RPMI7951 (cell line): ENCODE data around the gene ARAP1. TPM values are rescaled to one million over a fixed set of nuclear protein-coding genes. Genes with fewer than 3 reads are reported as not detected.

Source experiments
- DNase-seq: peaks from one replicate; pipeline ENCODE4 v3.0.0-alpha.2; 2012; ENCODE audit warnings: low read depth
- total RNA-seq: library from RNA; depleted of rRNA; stranded (reverse); fragments of >200 nt; shearing (Covaris generic); gene quantifications from 2 replicates; pipeline ENCODE4 v1.2.3, GENCODE V29; 2014

ARAP1 gene
- total RNA-seq, 1 experiment from 2014 or later: 20.4 TPM

DNA sequence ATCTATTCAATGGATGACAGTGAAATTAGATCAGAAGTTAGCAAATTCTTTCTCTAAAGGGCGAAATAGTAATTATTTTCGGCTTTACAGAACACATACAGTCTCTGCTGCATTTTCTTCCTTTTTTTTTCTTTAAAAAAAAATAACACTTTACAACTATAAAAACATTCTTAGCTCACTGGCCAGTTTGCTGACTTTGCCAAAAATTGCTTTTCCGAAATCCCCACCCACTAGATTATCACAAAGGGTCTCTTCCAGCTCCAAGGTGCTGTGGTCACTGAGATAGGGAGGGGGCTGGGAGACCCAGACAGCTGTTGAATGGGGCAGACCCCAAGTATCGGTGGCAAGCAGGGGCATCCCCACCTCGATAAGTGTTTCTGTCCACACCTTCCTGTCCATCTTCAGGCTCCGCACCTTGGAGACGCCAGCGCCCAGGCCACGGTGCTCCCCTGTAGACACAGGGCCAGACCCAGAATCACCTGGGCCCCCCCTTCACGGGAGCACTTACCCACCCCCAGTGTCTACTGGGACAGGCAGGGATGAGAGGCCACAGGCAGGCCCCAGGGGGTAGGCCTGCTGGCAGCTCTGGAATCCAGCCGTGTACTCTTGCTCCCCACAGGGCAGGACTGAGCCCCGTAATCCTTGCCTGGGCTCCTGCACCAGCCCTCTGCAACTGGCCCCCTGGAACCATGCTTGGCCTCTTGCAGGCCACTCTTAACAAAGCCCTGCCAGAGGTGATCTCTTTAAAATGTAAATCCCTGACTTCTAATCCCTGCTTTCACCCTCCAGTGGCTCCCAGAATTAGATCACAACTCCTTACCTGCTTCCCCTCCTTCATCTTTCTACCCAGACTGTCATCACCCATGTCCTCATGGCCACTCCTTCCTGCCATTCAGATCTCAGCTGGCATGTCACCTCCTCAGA is 46.5 kb downstream of the ARAP1 start:
- no peak for DNase-seq

DNA sequence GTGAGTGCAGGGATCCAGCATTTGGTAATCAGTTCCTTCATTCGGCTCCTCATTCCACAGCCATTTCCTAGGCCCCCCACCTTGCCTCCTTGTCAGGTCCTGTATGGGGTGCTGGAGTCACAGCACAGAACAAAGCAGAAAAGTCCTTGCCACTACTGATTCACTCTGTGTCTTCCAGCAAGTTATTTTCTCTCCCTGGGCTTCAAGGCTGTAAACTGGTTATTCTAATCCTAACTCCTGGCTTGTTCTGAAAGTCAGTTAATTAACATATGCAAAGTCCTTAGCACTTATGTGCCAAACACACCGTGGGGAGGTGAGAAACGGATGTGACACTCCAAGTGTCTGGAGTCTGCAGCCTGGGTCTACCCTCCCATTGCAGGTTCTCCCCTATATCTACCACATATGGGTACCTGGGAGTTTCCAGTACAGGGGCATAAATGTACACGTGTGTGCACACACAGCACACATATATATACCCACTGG is 47.4 kb downstream of the ARAP1 start:
- no peak for DNase-seq

DNA sequence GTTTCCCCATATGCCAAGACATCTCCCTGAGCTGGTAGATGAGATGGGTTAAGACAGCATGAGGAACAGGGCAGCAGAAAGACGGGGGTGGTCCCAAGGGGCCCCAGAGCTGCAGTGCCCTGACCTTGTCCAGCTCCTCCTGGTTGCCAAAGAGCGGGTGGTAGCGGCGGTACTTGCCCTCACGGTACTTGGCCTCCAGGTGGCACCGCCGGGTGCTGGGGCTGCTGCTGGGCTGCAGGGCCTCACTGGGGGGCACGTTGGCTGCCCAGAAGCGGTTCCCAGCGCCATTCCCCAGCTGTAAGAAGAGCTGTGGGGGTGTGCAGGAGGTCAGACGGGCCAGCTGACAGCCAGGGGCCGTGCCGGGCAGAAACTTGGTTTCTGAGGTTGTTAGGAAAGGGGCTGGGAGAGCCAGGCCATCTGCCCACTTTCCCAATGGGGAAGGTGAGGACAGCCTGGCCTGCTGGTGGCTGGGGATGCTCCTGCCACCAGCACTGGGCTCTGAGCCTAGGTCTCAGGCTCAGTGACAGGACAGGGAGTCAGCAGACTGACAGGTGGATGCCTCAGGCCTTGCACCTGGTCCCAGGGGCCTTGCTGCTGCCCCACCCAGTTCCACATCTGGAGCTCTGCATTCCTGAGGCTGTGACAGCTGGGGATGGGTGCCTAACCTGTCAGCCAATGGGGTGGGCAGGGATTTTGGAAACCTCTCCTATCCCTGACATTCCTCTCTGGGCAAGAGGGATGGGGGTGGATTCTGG is 48.0 kb downstream of the ARAP1 start:
- DNase-seq: no peak

DNA sequence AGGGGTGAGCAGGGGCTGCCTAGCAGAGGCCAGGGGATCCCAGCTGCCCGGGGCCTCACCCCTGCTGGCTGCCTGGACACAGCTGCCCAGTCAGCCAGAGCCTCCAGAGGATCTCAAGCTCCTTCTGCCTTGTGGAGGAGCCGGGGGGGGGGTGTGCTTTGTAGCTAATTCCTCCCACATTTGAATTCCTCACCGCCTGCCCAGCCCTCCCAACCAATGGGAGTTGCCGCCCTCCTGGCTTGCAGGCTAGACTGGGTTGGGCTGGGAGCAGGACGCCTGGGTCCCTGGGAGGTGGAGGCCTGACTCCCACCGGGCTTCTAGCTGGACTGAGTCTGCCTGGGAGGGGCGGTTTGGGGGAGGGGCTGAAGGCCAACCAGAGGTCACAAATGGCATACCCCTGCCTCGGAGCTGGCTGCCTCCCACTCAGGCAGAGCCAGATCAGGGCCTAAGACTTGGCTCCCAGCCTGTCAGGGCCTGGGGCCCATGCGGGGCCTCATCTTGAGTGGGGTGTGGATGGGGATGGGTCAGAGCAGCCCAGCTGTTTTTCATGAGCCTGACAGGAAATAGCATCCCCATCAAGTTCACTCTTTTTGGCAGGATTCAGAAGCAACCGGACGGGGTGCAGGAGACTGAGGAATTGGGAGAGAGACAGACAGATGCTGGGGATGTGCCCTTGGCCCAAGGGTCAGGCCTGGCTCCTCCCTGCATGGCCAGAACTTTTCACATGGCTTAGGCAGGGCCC is 48.8 kb downstream of the ARAP1 start:
- DNase-seq: no peak

DNA sequence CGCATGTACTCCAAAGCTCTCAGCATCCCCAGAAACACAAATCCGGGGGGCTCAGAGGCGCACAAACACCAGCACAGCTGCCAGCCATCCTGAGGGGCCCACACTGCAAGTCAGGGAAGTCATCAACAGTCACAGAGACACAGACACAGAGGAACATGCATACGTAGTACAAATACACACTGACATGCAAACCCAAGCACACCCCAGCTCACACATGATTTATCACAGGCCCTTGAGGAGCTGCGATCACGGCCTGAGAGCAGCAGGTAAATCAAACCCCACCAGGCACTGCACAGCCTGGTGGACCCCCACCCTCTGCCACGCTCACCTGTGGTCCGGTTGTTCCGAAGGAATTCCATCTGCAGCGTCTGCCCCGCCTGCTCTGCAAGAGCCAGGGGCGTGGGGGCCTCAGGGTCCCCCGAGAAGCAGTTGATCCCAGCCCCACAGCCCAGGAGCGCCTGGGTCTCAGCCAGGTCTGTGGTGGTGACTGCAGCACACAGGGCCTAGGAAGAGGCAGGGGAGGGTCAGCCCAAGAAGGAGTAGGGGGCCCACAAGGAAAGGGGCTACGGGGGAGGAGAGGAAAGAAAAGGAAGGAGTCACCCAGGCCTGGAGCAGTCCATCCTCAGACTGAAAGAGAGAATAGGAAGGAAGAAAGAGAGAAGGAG is 49.5 kb downstream of the ARAP1 start:
- DNase-seq: no peak

DNA sequence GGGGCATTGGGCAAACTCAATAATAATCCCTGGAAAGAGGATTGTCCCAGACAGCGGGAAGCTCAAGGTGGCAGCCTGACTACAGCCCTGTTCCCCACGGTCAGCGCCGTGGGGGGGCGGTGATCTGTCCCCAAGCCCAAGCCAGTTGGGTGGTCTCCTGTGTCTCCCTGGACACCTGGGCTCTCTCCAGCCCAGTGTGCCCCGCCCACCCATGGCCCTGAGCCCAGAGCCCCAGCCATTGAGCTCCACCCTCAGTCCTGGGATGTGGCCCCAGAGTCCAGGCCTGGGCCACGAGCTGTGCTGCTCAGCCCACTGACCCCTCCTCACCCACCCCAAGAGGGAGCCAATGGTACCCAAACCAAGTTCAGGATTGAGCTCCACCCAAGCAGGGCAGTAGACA is 50.1 kb downstream of the ARAP1 start:
- DNase-seq: no peak

DNA sequence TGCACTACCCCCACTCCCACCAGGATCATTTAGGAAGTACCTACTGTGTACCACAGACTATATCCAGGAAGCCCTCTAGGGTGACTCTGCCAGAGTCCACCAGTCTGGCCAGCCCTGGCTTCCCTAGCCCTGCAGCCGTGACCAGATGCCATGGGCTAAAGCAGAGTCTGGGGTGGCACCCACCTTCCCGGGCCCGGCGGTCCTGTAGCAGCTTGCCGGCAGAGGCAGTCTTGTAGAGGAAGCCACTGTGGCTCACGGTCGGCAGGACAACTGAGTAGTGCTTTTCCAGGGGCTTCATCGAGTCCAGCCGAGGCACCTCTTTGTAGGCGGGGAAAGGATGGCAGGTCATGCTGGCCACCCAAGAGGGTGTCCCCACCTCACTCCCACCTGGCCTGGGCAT is 50.7 kb downstream of the ARAP1 start:
- no peak for DNase-seq

DNA sequence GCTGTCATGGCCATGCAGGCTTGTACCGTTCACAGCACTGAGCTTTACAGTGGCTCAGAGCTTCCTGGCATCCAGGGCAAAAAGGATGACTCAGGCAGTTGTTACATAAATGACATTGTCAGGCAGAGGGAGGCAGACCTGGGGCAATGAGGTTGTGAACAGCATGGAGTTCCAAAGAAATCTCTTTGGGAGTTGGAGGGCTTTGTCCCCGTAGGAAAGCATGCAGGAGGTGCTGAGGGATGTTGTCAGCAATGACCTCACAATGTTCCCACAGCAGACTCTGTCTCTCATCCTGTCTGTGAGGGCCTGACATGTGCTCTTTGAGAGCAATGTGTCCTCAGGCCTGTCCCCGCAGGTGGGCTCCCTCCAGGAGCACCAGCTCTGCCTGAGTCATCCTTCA is 52.1 kb downstream of the ARAP1 start:
- DNase-seq: peak; percentile 33

DNA sequence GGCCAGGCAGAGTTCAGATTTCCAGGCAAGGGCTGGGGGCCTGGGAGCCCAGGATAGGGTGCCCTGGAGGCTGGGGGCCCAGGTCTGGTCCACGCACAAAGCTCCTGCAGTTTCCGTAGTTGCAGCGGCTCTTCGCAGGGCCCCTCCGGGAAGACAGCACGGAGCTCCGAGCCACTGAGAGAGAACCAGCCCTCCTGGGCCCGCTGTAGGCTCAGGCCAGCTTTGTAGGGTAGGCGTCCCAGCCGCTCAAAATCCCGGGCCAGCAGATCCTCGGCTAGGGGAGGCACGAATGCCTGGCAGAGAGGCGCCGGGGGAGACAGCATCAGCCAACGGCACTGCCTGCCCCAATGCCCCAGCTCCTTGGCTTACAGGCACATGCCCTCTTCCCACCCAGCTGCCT is 54.4 kb downstream of the ARAP1 start:
- no peak for DNase-seq

DNA sequence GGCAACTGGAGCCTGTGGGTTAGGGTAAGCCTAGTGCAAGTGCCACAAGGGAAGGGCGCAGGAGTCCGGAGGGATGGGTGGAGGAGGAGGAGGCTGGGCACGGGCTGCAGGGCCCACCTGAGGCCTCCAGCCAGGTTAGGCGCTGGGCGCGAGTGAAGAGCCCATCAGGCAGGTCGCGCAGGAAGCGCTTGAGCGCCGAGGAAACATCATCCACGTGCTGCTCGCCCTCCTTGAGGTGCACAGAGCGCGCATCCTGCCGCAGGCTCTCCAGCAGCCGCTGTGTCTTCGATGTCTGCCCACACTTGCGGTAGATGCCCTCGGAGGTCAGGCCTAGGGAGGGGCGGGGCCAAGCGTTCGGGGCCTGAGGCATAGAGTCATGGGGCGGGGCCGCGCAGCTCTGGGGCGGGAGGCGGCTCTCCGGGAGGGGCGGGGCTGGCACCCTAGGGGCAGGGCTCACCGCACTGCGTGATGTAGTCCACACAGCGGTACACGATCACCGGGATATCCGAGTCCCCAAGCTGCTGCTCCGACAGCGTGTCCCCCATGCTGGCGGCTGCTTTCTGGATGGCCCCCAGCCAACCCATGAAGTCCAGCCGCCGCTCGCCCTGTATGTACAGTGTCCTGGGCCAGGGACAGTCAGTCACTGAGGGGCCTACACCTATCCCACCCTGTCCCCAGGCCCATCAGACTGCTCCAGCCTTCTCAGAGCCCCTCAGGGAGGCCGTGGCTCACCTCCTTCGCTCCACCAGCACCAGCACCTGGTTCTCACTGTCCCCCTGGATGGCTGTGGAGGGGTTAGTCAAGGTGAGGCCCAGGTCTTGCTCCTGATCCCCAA is 55.1 kb downstream of the ARAP1 start:
- no peak for DNase-seq

DNA sequence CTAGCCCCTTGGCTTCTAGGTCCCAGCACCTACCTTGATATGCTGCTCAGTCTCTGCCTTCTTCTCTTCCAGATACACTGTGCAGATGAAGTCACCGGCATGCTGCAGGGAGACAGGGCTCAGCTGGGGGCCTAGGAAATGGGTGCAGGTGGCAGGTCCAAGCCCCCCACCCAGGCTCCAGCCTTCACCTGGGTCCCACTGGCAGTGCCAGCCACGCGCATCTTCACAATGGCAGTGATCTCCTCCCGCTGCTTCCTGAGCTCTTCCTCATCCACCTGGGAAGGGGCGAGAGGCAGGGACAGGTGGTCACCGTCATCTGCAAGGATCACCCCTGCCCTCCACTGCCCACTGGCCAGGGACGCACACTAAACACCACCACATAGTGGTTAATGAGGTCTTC is 56.9 kb downstream of the ARAP1 start:
- DNase-seq: no peak

DNA sequence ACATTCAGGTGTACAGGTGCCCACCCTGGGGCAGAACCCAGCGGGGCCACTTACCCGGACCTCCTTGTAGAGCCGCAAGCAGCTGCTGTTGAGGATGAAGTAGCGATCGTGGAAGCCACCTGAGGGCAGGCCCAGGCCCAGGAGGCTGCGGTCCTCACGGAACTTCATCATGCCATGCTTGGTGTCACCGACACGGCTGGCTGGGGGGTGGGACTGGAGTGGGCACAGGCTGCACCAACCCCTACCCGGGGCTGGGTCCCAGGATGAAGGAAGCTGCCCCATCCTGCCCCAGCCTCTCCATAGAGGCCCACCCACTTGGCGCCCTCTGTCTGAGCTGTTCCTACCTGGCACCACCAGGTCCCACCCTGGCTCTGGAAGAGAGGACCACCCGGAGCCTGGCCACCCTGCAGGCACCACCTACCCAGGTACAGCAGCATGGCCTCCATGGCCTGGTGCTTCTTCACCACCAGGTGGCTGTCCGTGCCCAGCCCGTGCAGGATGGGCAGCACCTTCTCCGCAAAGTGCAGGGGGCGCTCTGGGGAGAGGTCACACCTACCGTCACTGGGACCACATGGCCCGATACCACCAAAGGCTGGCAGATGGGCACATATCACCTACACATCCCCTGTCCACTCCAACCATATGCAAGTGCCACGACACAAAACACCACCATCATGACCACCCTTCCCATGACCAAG is 58.8 kb downstream of the ARAP1 start:
- DNase-seq: no peak

DNA sequence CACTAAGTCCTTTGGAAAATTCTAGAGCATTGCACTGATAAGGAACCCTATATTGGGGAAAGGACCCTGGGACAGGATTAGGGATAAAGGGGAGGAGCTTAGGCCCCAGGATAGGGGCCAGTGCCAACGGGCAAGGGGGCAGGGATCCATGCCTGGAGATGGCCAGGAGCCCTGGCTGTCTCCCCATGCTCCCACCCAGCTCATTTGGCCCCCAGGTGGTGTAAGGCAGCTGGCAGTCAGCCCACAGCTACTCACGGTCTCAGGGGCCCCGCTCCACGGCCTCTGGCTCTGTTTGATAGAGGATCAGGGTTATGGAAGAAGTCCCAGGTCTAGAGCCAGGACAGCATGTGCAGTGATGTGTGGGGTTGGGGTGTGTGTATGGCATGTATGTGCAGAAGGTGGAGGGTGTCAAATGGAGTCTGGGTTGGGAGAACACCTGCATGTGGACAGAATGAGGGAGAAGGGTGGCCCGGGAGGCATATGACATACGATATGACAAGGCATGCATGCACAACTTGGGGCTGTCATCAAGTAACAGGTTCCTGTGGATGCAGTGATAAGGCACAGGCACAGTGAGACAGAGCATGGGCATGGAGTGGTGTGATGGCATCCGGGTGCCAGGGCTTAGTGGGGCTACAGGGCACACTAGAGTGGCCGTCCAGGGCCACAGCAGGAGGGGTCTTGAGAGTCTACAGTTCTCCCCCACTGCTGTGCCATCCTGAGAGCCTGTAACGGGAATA is 59.5 kb downstream of the ARAP1 start:
- no peak for DNase-seq

DNA sequence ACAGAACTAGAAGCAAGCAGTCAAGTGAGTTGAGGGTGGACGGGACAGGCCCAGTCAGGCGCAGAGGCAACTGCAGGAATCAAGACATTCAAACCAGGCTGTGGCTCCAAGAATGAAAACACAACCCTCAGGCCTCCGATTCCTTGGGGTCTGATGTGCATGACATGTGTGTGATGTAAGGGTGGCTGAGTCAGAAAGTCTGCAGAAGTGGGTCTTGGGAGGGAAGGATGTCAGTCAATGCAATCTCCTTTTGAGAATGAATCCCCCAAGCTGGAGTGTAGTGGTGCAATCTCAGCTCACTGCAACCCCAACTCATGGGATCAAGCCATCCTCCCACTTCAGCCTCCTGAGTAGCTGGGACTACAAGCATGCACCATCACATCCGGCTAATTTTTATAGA is 62.0 kb downstream of the ARAP1 start:
- no peak for DNase-seq

DNA sequence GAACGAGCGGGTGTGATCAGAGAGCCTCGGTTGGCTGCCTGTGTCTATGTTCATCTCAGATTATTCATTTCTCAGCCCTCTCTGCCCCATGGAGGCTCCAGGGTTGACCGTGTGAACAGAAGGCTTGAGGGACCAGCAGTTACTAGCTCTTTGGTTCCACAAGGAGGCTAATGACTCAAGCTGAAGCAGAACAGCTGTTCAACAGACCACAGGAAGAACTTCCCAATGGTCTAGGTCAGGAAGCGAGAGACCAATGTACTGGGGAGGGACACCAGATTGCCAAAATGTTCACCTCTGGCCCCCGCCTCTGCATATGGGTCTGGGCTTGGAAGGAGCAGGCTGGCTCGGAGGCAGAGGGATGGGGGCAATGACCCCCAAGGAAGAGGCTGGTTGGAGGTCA is 63.3 kb downstream of the ARAP1 start:
- DNase-seq: no peak

DNA sequence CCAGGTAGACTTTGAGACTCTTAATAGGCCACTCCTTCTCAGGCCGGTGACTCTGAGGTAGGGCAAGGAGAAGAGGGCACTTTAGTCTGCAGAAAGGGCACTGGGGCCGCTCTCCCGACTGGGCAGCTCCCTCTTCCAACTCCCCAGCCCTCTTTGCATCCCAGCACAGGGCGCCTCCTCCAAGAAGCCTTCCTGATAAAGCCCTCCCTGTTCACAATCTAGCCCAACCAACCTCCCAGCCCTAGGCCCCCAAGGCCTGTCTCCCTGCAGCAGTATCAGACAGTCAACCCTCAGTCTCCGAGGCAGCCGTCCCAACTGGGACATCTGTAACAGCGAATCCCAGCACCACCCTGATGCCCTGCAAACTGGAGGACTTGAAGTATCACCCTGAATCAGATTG is 63.7 kb downstream of the ARAP1 start:
- DNase-seq: no peak

DNA sequence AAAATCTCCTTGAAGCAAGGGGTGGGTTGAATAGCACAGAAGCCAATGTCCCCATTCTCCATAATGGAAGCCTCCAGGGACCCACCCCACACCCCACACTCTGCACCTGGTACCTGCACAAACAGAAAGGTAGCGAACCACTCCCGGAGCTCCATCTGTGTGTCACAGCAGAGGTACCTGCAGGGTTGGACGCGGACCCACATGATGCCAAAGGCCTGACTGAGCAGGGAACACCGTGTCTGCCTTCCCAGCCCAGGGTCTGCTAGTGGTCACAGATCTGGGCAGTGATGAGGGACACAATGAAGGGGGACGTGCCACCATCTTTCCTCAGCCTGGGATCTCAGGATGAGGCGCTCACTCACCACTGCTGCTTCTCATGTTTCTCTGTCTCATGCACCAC is 64.9 kb downstream of the ARAP1 start:
- DNase-seq: no peak

DNA sequence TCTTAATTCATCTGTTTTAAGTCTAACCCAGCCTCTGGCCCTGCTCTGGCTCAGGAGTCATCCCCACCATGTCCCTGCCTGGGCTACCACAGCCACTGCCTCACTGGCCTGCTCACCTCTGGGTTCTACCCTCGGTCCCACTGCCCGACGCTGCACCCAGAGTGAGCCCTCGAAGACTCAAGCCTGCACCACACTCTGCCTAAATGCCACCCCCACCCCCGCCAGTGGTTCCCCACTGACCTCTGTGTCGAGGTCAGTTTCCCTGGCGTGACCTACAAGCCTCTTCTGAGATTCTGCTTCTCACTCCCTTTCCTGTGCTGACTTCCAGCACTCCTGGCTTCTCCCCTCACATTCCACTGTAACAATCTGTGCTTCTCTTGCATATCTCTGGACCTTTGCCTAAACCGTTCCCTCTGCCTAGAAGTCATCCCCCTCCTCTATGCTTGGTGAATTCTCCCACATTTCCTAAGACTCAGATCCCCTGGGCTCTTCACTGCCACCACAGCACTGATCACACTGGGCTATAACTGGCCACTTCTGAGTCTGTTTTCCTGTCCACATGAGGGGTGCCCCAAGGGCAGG is 65.5 kb downstream of the ARAP1 start:
- DNase-seq: no peak
